Nephron (organoid): ENCODE results near the gene LMO7.

Experiments
- H3K27ac Mint-ChIP-seq, 3 experiments: 2 replicates each; pipeline ENCODE4 v1.8.0; 2020; ENCODE audit warnings: mixed read lengths in 3 of 3, mild to moderate bottlenecking in 2 of 3, moderate library complexity in 1 of 3
- H3K27me3 Mint-ChIP-seq: 2 replicates; pipeline ENCODE4 v1.8.0; 2021; ENCODE audit warnings: low read depth, mild to moderate bottlenecking, moderate library complexity, mixed read lengths
- H3K36me3 Mint-ChIP-seq: 2 replicates; pipeline ENCODE4 v1.8.0; 2020; ENCODE audit warnings: low read depth, mixed read lengths
- H3K4me1 Mint-ChIP-seq: 2 replicates; pipeline ENCODE4 v1.8.0; 2020; ENCODE audit warnings: mixed read lengths
- H3K4me3 Mint-ChIP-seq, 3 experiments: 2 replicates each; pipeline ENCODE4 v1.8.0; 2020; ENCODE audit warnings: mild to moderate bottlenecking in 3 of 3, mixed read lengths in 3 of 3, moderate library complexity in 2 of 3
- H3K9me3 Mint-ChIP-seq: 2 replicates; pipeline ENCODE4 v1.8.0; 2020; ENCODE audit warnings: mixed read lengths
- CTCF ChIP-seq, 3 experiments: fragments of 200-600 bp; sonication (generic); IDR thresholded peaks; one replicate each; pipeline ENCODE4 v1.5.0; 2021; ENCODE audit warnings: antibody characterized with exemption in 3 of 3; ENCODE audit not compliant: unreplicated experiment in 3 of 3

Gene LMO7

DNA sequence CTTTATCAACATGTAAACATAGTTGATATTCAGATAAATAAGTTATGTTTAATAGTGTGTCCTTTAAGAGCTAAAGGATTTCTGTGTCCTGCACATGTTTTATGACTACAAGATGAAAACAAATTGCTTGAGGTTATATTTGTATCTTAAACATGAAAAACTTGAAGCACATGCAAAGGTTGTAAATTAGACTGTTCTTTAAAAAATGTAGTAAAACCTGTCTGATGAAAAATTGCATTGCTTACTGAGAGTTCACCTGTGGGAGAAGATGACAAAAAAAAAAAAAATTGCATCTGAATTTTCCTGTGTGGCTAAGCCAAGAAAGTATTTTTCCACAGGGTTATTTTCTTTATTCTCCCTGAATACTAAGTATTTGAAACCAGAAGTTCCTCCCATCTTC, 25.7 kb upstream of the LMO7 start:
- H3K4me1 Mint-ChIP-seq = no peaks in the 10 kb centered on the region
- TF ChIP-seq CTCF (IDR thresholded peaks at IDR 0.05; ENCODE audit: unreplicated experiment in 3 of 3) = no peak

GRCh38 chr13:75612354-75612753, 23.8 kb upstream of the LMO7 start:
- Mint-ChIP-seq H3K4me1 (no peaks in the 10 kb centered on the region), H3K27ac (no peak overlapping the region), H3K9me3 (no peaks in the 10 kb centered on the region), H3K27me3 (no peaks in the 10 kb centered on the region), H3K4me3 (no peak overlapping the region), H3K36me3 (peaks cover 9% of the 10 kb centered on the region)
- TF ChIP-seq CTCF (IDR thresholded peaks at IDR 0.05; ENCODE audit: unreplicated experiment in 3 of 3) = no peak

More for the DNA sequence above, 25.7 kb upstream of the LMO7 start:
- Mint-ChIP-seq H3K27ac (no peak overlapping the region), H3K36me3 (peaks cover 14% of the 10 kb centered on the region), H3K27me3 (no peaks in the 10 kb centered on the region), H3K9me3 (no peaks in the 10 kb centered on the region), H3K4me3 (no peak overlapping the region)

DNA sequence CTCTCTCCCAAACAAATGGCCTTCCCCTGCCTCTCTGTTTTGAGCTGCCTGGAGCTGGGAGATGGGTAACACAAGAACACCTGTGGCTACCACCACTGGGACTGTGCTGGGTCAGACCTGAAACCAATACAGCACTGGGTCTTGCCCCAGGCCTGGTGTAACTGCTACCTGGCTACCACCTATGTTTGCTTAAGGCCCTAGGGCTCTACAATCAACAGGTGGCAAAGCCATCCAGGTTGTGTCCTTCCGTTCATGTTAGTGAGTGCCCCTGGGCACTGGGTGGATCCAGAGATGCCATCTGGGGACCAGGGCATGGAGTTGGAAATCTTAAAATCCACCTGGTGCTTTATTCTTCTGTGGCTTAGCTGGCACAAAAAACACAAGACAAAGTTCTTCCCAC, 18.9 kb upstream of the LMO7 start:
- Mint-ChIP-seq H3K27me3 (no peaks in the 10 kb centered on the region), H3K9me3 (no peaks in the 10 kb centered on the region), H3K27ac (no peak overlapping the region), H3K4me1 (no peaks in the 10 kb centered on the region), H3K4me3 (no peak overlapping the region), H3K36me3 (no peaks in the 10 kb centered on the region)
- TF ChIP-seq CTCF (IDR thresholded peaks at IDR 0.05; ENCODE audit: unreplicated experiment in 3 of 3) = no peak

DNA sequence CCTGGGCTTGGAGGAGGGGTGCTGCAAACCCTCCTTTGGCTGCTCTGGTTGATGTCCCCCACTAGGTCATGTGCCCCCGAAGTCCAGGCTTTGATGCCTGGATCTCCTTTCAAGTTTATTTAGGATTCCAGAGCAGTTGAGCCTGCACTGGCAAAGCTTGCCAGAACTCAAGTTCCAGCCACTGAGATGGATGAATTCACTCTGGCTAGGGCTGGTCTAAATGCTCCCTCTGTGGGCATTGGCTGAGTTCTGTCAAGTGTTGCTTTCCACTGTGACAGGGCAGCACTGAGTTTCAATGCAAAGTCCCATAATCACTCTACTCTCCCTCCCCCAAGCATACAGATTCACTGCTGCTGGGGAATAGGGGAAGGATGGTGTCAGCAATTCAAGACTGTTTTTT, 17.8 kb upstream of the LMO7 start:
- Mint-ChIP-seq H3K27ac (no peak overlapping the region), H3K4me3 (no peak overlapping the region), H3K9me3 (no peaks in the 10 kb centered on the region), H3K36me3 (no peaks in the 10 kb centered on the region), H3K27me3 (no peaks in the 10 kb centered on the region), H3K4me1 (no peaks in the 10 kb centered on the region)
- no peak for TF ChIP-seq CTCF (IDR thresholded peaks at IDR 0.05; ENCODE audit: unreplicated experiment in 3 of 3)

DNA sequence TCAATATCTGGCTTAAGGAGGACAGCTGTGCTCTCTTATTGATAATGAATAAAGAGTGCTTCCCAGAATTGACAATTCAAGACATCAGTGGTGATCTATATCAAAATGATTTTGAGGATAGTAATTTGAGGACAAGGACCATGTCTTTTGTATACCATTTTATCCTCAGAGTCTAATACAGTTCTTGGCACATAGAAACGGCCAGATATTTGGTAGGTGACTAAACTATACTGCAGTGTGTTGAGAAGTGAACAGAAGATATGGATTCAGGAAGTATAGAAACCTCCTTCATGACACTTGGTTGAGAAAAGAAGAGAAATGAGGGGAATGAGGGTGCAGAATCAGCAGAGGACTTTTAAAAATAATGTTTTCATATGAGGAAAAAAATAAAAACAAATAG, 16.1 kb upstream of the LMO7 start:
- H3K27me3 Mint-ChIP-seq = no peaks in the 10 kb centered on the region
- no peak overlapping the region for H3K27ac Mint-ChIP-seq
- H3K9me3 Mint-ChIP-seq = no peaks in the 10 kb centered on the region
- no peak for TF ChIP-seq CTCF (IDR thresholded peaks at IDR 0.05; ENCODE audit: unreplicated experiment in 3 of 3)
- H3K4me3 Mint-ChIP-seq = no peak overlapping the region
- H3K4me1 Mint-ChIP-seq = no peaks in the 10 kb centered on the region
- peaks cover 7% of the 10 kb centered on the region for H3K36me3 Mint-ChIP-seq

DNA sequence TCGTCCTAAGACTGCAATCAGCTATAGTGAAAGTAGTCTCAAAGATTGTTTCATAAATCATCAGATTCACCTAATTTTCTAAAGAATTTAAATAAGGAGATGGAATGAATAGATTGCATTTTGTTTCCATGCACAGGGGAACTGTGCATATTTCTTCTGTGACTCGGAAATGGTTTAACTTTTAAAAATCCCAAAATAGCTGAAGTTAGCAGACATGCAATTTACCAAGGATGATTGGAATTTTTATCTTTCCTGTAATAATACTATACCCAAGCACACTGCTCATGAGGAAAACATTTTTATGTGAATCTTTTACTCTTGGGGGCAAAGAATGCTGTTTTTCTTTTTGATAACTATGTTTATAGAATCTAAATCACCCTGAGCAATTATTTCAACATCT, 15.0 kb upstream of the LMO7 start:
- peaks cover 15% of the 10 kb centered on the region for H3K36me3 Mint-ChIP-seq
- no peak overlapping the region for H3K27ac Mint-ChIP-seq
- no peaks in the 10 kb centered on the region for H3K9me3 Mint-ChIP-seq
- no peaks in the 10 kb centered on the region for H3K27me3 Mint-ChIP-seq
- H3K4me1 Mint-ChIP-seq = no peaks in the 10 kb centered on the region
- H3K4me3 Mint-ChIP-seq = no peak overlapping the region
- no peak for TF ChIP-seq CTCF (IDR thresholded peaks at IDR 0.05; ENCODE audit: unreplicated experiment in 3 of 3)
